HEK293T (cell line): Measurements from ENCODE around the gene C6orf62.

Experiments used
- ARNT ChIP-seq: fragments of 450-650 bp; IDR thresholded peaks from 2 replicates; pipeline ENCODE4 v1.6.1; 2017; ENCODE audit warnings: mild to moderate bottlenecking
- CTBP1 ChIP-seq: fragments of 450-650 bp; IDR thresholded peaks from 2 replicates; pipeline ENCODE4 v1.6.1; 2016; ENCODE audit warnings: borderline replicate concordance
- FOXA1 ChIP-seq: fragments of 450-650 bp; IDR thresholded peaks from 2 replicates; pipeline ENCODE4 v1.6.1; 2016; ENCODE audit warnings: mild to moderate bottlenecking
- FOXM1 ChIP-seq: fragments of 450-650 bp; IDR thresholded peaks from 2 replicates; pipeline ENCODE4 v1.6.1; 2017; ENCODE audit warnings: mild to moderate bottlenecking, borderline replicate concordance
- HDGF ChIP-seq: fragments of 450-650 bp; IDR thresholded peaks from 2 replicates; pipeline ENCODE4 v1.6.1; 2017; ENCODE audit warnings: antibody characterized with exemption, borderline replicate concordance
- L3MBTL2 ChIP-seq: fragments of 450-650 bp; conservative IDR thresholded peaks from 2 replicates; pipeline ENCODE4 v1.6.1; 2016; ENCODE audit warnings: mild to moderate bottlenecking
- SP1 ChIP-seq: fragments of 450-650 bp; IDR thresholded peaks from 2 replicates; pipeline ENCODE4 v1.6.1; 2017
- SUZ12 ChIP-seq: fragments of 450-650 bp; IDR thresholded peaks from 2 replicates; pipeline ENCODE4 v1.6.1; 2016; ENCODE audit warnings: mild to moderate bottlenecking
- TARDBP ChIP-seq: fragments of 450-650 bp; IDR thresholded peaks from 2 replicates; pipeline ENCODE4 v1.6.1; 2016
- ZNF384 ChIP-seq: fragments of 450-650 bp; IDR thresholded peaks from 2 replicates; pipeline ENCODE4 v1.6.1; 2016

DNA sequence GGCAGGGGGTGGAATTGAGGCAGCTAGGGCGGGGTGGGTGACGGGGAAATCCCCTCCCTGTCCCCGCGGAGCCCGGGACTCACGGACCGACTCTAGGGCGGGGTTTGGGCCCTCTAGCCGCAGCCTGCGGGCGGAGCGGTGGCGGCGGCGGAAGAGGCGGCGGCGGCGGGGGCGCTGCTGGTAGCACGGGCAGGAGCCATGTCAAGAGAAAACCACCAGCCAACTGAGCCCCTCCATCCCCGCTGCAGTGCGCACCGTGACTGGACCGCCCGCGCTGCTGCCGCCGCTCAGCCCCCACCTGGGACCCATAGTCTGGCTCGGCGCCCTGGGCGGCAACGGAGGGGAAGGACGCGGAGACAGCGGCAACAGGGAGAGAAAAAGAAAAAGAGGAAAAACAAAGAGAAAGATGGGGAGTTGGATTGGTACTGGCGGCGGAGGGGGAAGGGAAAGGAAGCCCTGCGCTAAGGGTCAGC lies 1.2 kb upstream of the C6orf62 start:
- TF ChIP-seq CTBP1: no peak
- no peak for TF ChIP-seq FOXM1
- no peak for TF ChIP-seq L3MBTL2
- no peak for TF ChIP-seq ARNT
- TF ChIP-seq SUZ12: no peak
- no peak for TF ChIP-seq HDGF
- TF ChIP-seq FOXA1: no peak
- TF ChIP-seq ZNF384: no peak
- TF ChIP-seq TARDBP: no peak
- TF ChIP-seq SP1: no peak
